Ascending aorta (tissue), 2 donors: ENCODE data around the gene DHRSX. TPM values are rescaled to one million over a fixed set of nuclear protein-coding genes. Genes with fewer than 3 reads are reported as not detected.
"Not testable (repeated sequence)": the region's sequence is repeated elsewhere in the genome, so short reads cannot be mapped to it uniquely, and the experiment has no call there.

ENCODE experiments used
- DNase-seq, 2 donors: peaks; one replicate each; pipeline ENCODE4 v3.0.0-alpha.2; 2019; ENCODE audit warnings: low spot score in 2 of 2
- H3K27ac ChIP-seq, 2 donors: fragments of 200-600 bp; sonication (generic); one replicate each; pipeline ENCODE4 v1.5.1; 2016 to 2017; ENCODE audit warnings: mild to moderate bottlenecking in 1 of 2
- H3K27me3 ChIP-seq: fragments of 200-600 bp; sonication (generic); one replicate; pipeline ENCODE4 v1.5.1; 2017
- H3K36me3 ChIP-seq, 2 donors: fragments of 200-600 bp; sonication (generic); one replicate each; pipeline ENCODE4 v1.5.1; 2016
- H3K4me1 ChIP-seq, 2 donors: fragments of 200-600 bp; sonication (generic); one replicate each; pipeline ENCODE4 v1.5.1; 2016 to 2017; ENCODE audit warnings: mild to moderate bottlenecking in 1 of 2
- H3K4me3 ChIP-seq, 2 donors: fragments of 200-600 bp; sonication (generic); one replicate each; pipeline ENCODE4 v1.5.1; 2016 to 2017; ENCODE audit warnings: mild to moderate bottlenecking in 1 of 2
- H3K9me3 ChIP-seq, 2 donors: fragments of 200-600 bp; sonication (generic); one replicate each; pipeline ENCODE4 v1.5.1; 2016
- intact Hi-C: fragments of 100-400 bp; cut with DNase I; formaldehyde crosslinking; loops from one replicate; pipeline ENCODE4 v1.15.1; 2023
- total RNA-seq: library from RNA; depleted of rRNA; stranded (reverse); fragments of >200 nt; gene quantifications from one replicate; pipeline ENCODE4 v1.1.0, GENCODE V29; 2016
- TF ChIP-seq, protein P1 (sequence below), 3 experiments: fragments of 200-600 bp in 2 of 3; fragments of 450-650 bp in 1 of 3; sonication (generic) in 2 of 3; IDR thresholded peaks; one replicate each; pipeline ENCODE4 v1.5.1; 2016 to 2019; ENCODE audit warnings: antibody characterized with exemption in 3 of 3, mild to moderate bottlenecking in 1 of 3, moderate library complexity in 1 of 3

The DHRSX gene
- total RNA-seq, 1 donor from 2014 or later: 13.4 TPM

DNA sequence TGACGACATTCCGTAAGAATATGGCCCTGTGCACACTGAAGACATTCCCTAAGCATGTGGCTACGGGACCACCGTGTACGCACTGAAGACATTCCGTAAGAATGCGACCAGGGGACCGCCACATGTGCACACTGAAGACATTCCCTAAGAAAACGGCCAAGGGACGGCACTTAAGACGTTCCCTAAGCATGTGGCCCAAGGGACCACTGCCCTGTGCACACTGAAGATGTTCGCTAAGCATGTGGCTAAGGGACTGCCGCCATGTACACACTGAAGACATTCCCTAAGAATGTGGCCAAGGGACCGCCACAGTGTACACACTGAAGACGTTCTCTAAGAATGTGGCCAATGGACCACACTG, 21.4 kb downstream of the DHRSX start:
- no peaks in the 10 kb centered on the region for H3K36me3 ChIP-seq
- no peak overlapping the region for H3K27ac ChIP-seq
- TF ChIP-seq, protein P1, sequence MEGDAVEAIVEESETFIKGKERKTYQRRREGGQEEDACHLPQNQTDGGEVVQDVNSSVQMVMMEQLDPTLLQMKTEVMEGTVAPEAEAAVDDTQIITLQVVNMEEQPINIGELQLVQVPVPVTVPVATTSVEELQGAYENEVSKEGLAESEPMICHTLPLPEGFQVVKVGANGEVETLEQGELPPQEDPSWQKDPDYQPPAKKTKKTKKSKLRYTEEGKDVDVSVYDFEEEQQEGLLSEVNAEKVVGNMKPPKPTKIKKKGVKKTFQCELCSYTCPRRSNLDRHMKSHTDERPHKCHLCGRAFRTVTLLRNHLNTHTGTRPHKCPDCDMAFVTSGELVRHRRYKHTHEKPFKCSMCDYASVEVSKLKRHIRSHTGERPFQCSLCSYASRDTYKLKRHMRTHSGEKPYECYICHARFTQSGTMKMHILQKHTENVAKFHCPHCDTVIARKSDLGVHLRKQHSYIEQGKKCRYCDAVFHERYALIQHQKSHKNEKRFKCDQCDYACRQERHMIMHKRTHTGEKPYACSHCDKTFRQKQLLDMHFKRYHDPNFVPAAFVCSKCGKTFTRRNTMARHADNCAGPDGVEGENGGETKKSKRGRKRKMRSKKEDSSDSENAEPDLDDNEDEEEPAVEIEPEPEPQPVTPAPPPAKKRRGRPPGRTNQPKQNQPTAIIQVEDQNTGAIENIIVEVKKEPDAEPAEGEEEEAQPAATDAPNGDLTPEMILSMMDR (IDR thresholded peaks at IDR 0.05): no peak
- no peaks in the 10 kb centered on the region for H3K9me3 ChIP-seq
- intact Hi-C loops: no loop called here
- no peak for DNase-seq
- peaks cover 0 to 4% of the 10 kb centered on the region in 2 donors for H3K4me1 ChIP-seq
- no peaks in the 10 kb centered on the region for H3K27me3 ChIP-seq
- H3K4me3 ChIP-seq: no peak overlapping the region

DNA sequence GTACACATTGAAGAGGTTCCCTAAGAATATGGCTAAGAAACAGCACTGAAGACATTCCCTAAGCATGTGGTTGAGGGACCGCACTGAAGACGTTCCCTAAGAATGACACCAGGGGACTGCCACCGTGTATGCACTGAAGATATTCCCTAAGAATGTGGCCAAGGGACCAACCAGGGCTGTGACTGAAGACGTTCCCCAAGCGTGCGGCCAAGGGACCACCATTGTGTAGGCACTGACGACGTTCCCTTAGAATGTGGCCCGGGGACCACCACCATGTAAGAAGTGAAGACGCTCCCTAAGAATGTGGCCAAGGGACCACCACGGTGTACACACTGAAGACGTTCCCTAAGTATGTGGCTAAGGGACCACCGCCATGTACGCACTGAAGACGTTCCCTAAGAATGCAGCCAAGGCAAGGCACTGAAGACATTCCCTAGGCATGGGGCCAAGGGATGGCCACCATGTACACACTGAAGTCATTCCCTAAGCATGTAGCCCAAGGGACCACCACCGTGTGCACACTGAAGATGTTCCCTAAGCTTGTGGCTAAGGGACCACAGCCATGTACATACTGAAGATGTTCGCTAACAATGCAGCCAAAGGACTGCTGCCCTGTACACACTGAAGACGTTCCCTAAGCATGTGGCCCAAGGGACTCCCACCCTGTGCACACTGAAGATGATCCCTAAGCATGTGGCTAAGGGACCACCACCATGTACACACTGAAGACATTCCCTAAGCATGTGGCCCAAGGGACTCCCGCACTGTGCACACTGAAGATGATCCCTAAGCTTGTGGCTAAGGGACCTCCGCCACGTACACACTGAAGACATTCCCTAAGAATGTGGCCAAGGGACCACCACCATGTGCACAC, 22.0 kb downstream of the DHRSX start:
- Histone ChIP-seq H3K4me3 (no peak overlapping the region), H3K36me3 (no peaks in the 10 kb centered on the region), H3K27ac (no peak overlapping the region), H3K27me3 (no peaks in the 10 kb centered on the region), H3K9me3 (no peaks in the 10 kb centered on the region), H3K4me1 (peaks cover 0 to 4% of the 10 kb centered on the region in 2 donors)
- DNase-seq: no peak
- TF ChIP-seq, protein P1 (IDR thresholded peaks at IDR 0.05): no peak
- intact Hi-C loops: no loop called here

DNA sequence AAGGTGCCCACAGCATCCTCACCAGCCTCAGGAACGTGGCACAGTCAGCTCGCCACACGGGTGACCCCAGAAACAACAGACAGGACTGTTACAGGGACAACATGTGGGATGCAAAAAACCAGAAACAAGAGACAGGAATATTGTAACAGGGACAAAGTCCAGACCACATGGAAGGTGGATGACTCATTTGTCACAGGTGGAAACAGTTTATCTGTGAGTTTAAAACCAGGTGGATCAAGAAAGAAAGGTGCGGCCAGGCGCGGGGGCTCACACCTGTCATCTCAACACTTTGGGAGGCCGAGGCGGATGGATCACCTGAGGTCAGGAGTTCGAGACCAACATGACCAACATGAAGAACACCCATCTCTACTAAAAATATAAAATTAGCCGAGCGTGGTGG, 23.5 kb downstream of the DHRSX start:
- H3K4me1 ChIP-seq, H3K27ac ChIP-seq, intact Hi-C loops, H3K4me3 ChIP-seq, H3K36me3 ChIP-seq, H3K9me3 ChIP-seq, DNase-seq, H3K27me3 ChIP-seq: not testable (repeated sequence)

DNA sequence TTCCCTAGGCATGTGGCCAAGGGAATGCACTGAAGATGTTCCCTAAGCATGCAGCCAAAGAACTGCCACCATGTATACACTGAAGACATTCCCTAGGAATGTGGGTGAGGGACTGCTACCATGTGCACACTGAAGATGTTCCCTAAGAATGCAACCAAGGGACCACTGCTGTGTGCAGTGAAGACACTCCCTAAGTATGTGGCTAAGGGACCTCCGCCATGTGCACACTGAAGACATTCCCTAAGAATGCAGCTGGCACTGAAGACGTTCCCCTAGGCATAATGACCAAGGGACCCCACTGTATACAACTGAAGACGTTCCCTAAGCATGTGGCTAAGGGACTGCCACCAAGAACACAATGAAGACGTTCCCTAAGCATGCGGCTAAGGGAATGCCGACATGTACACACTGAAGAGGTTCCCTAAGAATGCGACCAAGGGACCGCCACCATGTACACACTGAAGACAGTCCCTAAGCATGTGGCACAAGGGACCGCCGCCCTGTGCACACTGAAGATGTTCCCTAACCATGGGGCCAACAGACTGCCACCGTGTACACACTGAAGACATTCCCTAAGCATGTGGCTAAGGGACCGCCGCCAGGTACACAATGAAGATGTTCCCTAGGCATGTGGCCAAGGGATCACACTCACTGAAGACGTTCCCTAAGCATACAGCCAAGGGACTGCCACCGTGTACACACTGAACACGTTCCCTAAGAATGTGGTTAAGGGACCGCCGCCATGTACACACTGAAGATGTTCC, 25.6 kb downstream of the DHRSX start:
- TF ChIP-seq, protein P1 (IDR thresholded peaks at IDR 0.05): no peak
- intact Hi-C loops: no loop called here
- no peak overlapping the region for H3K27ac ChIP-seq

DNA sequence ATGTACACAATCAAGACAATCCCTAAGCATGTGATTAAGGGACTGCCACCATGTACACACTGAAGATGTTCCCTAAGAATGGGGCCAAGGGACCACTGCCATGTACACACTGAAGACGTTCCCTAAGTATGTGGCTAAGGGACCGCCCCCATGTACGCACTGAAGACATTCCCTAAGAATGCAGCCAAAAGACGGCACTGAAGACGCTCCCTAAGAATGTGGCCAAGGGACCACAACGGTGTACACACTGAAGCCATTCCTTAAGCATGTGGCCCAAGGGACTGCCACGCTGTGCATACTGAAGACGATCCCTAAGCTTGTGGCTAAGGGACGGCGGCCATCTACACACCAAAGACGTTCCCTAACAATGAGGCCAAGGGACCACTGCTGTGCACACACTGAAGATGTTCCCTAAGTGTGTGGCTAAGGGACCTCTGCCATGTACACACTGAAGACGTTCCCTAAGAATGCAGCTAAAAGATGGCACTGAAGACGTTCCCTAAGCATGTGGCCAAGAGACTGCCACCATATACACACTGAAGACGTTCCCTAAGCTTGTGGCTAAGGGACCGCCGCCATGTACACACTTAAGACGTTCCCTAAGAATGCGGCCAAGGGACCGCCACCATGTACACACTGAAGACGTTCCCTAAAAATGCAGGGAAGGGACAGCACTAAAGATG, 26.4 kb downstream of the DHRSX start:
- Histone ChIP-seq H3K4me3 (no peak overlapping the region), H3K36me3 (no peaks in the 10 kb centered on the region), H3K9me3 (no peaks in the 10 kb centered on the region), H3K27me3 (no peaks in the 10 kb centered on the region), H3K4me1 (no peaks in the 10 kb centered on the region), H3K27ac (no peak overlapping the region)
- no peak for DNase-seq
- TF ChIP-seq, protein P1 (IDR thresholded peaks at IDR 0.05): no peak
- intact Hi-C loops: no loop called here

More for the DNA sequence above, 25.6 kb downstream of the DHRSX start:
- Histone ChIP-seq H3K27me3 (no peaks in the 10 kb centered on the region), H3K4me3 (no peak overlapping the region), H3K9me3 (no peaks in the 10 kb centered on the region), H3K36me3 (no peaks in the 10 kb centered on the region), H3K4me1 (no peaks in the 10 kb centered on the region)
- DNase-seq: no peak

DNA sequence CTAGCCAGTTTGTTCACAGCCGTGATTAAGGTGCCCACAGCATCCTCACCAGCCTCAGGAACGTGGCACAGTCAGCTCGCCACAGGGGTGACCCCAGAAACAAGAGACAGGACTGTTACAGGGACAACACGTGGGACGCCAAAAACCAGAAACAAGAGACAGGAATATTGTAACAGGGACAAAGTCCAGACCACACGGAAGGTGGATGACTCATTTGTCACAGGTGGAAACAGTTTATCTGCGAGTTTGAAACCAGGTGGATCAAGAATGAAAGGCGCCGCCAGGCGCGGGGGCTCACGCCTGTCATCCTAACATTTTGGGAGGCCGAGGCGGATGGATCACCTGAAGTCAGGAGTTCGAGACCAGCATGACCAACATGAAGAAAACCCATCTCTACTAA, 27.7 kb downstream of the DHRSX start:
- H3K9me3 ChIP-seq, H3K4me3 ChIP-seq, intact Hi-C loops, H3K27me3 ChIP-seq, H3K27ac ChIP-seq, H3K4me1 ChIP-seq, DNase-seq, H3K36me3 ChIP-seq: not testable (repeated sequence)
